ENCODE data around the gene AKR7A2. TPM values are rescaled to one million over a fixed set of nuclear protein-coding genes. Genes with fewer than 3 reads are reported as not detected.
"Not testable (repeated sequence)": the region's sequence is repeated elsewhere in the genome, so short reads cannot be mapped to it uniquely, and the experiment has no call there.

Gene AKR7A2
- total RNA-seq, 1 experiment from 2014 or later = 86.6 TPM

GRCh38 chr1:19274636-19275035 lies 37.3 kb downstream of the AKR7A2 start:
- Histone ChIP-seq H3K36me3 (ENCODE audit: control insufficient read depth, insufficient read depth, low read length) (no peaks in the 10 kb centered on the region), H3K27me3 (ENCODE audit: control insufficient read depth, insufficient read depth, low read length) (no peaks in the 10 kb centered on the region), H3K9me3 (ENCODE audit: control insufficient read depth, insufficient read depth, low read depth, low read length) (no peaks in the 10 kb centered on the region), H3K27ac (ENCODE audit: low read length) (no peak overlapping the region), H3K4me3 (ENCODE audit: low read depth in 2 of 2, low read length in 2 of 2) (no peak overlapping the region), H3K4me1 (ENCODE audit: control insufficient read depth, insufficient read depth, low read length) (no peaks in the 10 kb centered on the region)
- in situ Hi-C loops (cut with HindIII; ENCODE audit: low pct_unique_long_range_greater_than_20kb, low sequenced_read_pairs) (no loop called here), intact Hi-C loops (cut with micrococcal nuclease; ENCODE audit: unreplicated experiment) (no loop called here)
- POLR2A ChIA-PET = no interaction called here
- ATAC-seq = no peak
- no TSS peak for BruUV-seq (replicated peaks)
- CTCF ChIA-PET = no interaction called here
- TF ChIP-seq POLR2AphosphoS5 (IDR thresholded peaks at IDR 0.05; ENCODE audit: low read depth, low read length) (no peak), REST (IDR thresholded peaks at IDR 0.05; ENCODE audit: insufficient read depth in 1 of 2, low read depth in 2 of 2, low read length in 1 of 2) (no peak), TCF7L2 (IDR thresholded peaks at IDR 0.05; ENCODE audit: low read depth, low read length) (no peak), CTCF (IDR thresholded peaks at IDR 0.05) (no peak), SIN3A (IDR thresholded peaks at IDR 0.05; ENCODE audit: borderline replicate concordance, insufficient read depth, low read depth, low read length) (no peak)
- no peak for DNase-seq (ENCODE audit: low read depth, low spot score)

GRCh38 chr1:19273844-19274531 lies 38.0 kb downstream of the AKR7A2 start:
- CTCF ChIA-PET; intact Hi-C loops (cut with micrococcal nuclease; ENCODE audit: unreplicated experiment); H3K36me3 ChIP-seq (ENCODE audit: control insufficient read depth, insufficient read depth, low read length); in situ Hi-C loops (cut with HindIII; ENCODE audit: low pct_unique_long_range_greater_than_20kb, low sequenced_read_pairs); POLR2A ChIA-PET; H3K27me3 ChIP-seq (ENCODE audit: control insufficient read depth, insufficient read depth, low read length); DNase-seq (ENCODE audit: low read depth, low spot score); H3K4me1 ChIP-seq (ENCODE audit: control insufficient read depth, insufficient read depth, low read length); BruUV-seq (replicated peaks); H3K4me3 ChIP-seq (ENCODE audit: low read depth in 2 of 2, low read length in 2 of 2); H3K9me3 ChIP-seq (ENCODE audit: control insufficient read depth, insufficient read depth, low read depth, low read length); H3K27ac ChIP-seq (ENCODE audit: low read length); ATAC-seq: not testable (repeated sequence)

- no peak for DNase-seq (ENCODE audit: low read depth, low spot score)
- Histone ChIP-seq H3K27ac (ENCODE audit: low read length) (no peak overlapping the region), H3K36me3 (ENCODE audit: control insufficient read depth, insufficient read depth, low read length) (no peaks in the 10 kb centered on the region), H3K9me3 (ENCODE audit: control insufficient read depth, insufficient read depth, low read depth, low read length) (no peaks in the 10 kb centered on the region), H3K4me3 (ENCODE audit: low read depth in 2 of 2, low read length in 2 of 2) (no peak overlapping the region), H3K27me3 (ENCODE audit: control insufficient read depth, insufficient read depth, low read length) (no peaks in the 10 kb centered on the region), H3K4me1 (ENCODE audit: control insufficient read depth, insufficient read depth, low read length) (no peaks in the 10 kb centered on the region)
- ATAC-seq = no peak
- ChIA-PET CTCF (interaction anchor here (0.6 kb wide), 1 partner anchor 387 kb away, joined by 3 read pairs; no protein-coding TSS in a partner anchor), POLR2A (no interaction called here)
- no TSS peak for BruUV-seq (replicated peaks)
- intact Hi-C loops (cut with micrococcal nuclease; ENCODE audit: unreplicated experiment) (no loop called here), in situ Hi-C loops (cut with HindIII; ENCODE audit: low pct_unique_long_range_greater_than_20kb, low sequenced_read_pairs) (no loop called here)
- TF ChIP-seq SIN3A (IDR thresholded peaks at IDR 0.05; ENCODE audit: borderline replicate concordance, insufficient read depth, low read depth, low read length) (no peak), POLR2AphosphoS5 (IDR thresholded peaks at IDR 0.05; ENCODE audit: low read depth, low read length) (no peak), REST (IDR thresholded peaks at IDR 0.05; ENCODE audit: insufficient read depth in 1 of 2, low read depth in 2 of 2, low read length in 1 of 2) (no peak), TCF7L2 (IDR thresholded peaks at IDR 0.05; ENCODE audit: low read depth, low read length) (no peak), CTCF (IDR thresholded peaks at IDR 0.05) (no peak)
Observed at GRCh38 chr1:19273106-19273843, 38.7 kb downstream of the AKR7A2 start.

Measured in Panc1 (cell line).